IPS-15b (cell line): ENCODE results near the gene PEX11B.
A peak's percentile ranks its signal among the peaks of the same experiment; 100 is the strongest.
"Not testable (repeated sequence)": the region's sequence is repeated elsewhere in the genome, so short reads cannot be mapped to it uniquely, and the experiment has no call there.

Experiments
- H3K27me3 ChIP-seq: one replicate; pipeline ENCODE4 v1.6.1; 2013; ENCODE audit warnings: low read length; ENCODE audit not compliant: control insufficient read depth, insufficient read depth
- H3K36me3 ChIP-seq: one replicate; pipeline ENCODE4 v1.6.1; 2013; ENCODE audit warnings: low read length; ENCODE audit not compliant: control insufficient read depth, insufficient read depth
- H3K4me1 ChIP-seq: one replicate; pipeline ENCODE4 v1.6.1; 2013; ENCODE audit warnings: mild to moderate bottlenecking, low read length; ENCODE audit not compliant: control insufficient read depth, insufficient read depth
- H3K4me3 ChIP-seq: one replicate; pipeline ENCODE4 v1.5.1; 2013; ENCODE audit warnings: low read depth, low read length
- H3K9ac ChIP-seq: one replicate; pipeline ENCODE4 v1.6.1; 2013; ENCODE audit warnings: low read depth, mild to moderate bottlenecking, low read length
- H3K9me3 ChIP-seq: one replicate; pipeline ENCODE4 v1.6.1; 2013; ENCODE audit warnings: mild to moderate bottlenecking, low read length; ENCODE audit not compliant: control insufficient read depth, insufficient read depth

Gene PEX11B

GRCh38 chr1:145920297-145920696 is 1.8 kb upstream of the PEX11B start:
- not testable (repeated sequence) for H3K4me1 ChIP-seq, H3K9me3 ChIP-seq, H3K27me3 ChIP-seq, H3K4me3 ChIP-seq, H3K9ac ChIP-seq, H3K36me3 ChIP-seq

DNA sequence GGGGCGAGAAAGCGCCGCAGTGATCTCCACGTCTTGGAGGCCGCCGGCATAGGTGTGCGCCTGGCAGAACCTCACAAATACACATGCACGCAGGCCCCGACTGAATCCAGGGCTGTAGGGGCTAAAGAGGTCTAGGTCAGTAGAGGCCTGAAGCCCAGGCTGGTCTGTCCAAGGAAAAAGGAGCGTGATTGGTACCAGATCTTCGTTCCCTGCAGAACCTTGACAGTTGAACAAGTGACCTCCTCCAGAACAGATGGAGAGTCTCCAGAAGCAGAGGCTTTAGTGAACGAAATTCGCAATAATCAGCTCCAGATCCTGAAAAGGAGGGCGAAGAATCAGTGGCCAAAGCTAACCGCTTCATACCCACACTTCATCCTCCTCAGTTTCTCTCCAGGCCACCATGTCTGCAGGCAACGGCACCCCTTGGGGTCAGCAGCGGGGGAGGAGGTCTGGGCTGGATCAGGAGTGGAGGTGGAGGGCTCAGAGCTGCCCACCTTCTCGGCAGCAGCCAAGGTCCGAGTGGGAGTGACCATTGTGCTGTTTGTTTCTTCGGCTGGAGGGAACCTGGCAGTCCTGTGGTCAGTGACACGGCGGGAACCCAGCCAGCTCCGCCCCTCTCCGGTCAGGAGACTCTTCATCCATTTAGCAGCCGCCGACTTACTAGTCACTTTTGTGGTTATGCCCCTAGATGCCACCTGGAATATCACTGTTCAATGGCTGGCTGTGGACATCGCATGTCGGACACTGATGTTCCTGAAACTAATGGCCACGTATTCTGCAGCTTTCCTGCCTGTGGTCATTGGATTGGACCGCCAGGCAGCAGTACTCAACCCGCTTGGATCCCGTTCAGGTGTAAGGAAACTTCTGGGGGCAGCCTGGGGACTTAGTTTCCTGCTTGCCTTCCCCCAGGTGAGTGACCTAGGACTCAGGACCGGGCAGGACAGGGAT is 749 bp upstream of the PEX11B start:
- Histone ChIP-seq H3K9ac (peak overlapping the region; percentile 55), H3K4me3 (peak overlapping the region; percentile 86), H3K36me3 (no peaks in the 10 kb centered on the region), H3K9me3 (no peaks in the 10 kb centered on the region), H3K27me3 (peaks cover 4% of the 10 kb centered on the region), H3K4me1 (no peaks in the 10 kb centered on the region)

- no peaks in the 10 kb centered on the region for H3K36me3 ChIP-seq
- H3K9ac ChIP-seq, result no peak overlapping the region
- H3K27me3 ChIP-seq, result peaks cover 4% of the 10 kb centered on the region
- no peaks in the 10 kb centered on the region for H3K9me3 ChIP-seq
- no peaks in the 10 kb centered on the region for H3K4me1 ChIP-seq
- H3K4me3 ChIP-seq, result peak overlapping the region; percentile 86
These were observed 922 bp downstream of the PEX11B start for GRCh38 chr1:145917595-145917994.

DNA sequence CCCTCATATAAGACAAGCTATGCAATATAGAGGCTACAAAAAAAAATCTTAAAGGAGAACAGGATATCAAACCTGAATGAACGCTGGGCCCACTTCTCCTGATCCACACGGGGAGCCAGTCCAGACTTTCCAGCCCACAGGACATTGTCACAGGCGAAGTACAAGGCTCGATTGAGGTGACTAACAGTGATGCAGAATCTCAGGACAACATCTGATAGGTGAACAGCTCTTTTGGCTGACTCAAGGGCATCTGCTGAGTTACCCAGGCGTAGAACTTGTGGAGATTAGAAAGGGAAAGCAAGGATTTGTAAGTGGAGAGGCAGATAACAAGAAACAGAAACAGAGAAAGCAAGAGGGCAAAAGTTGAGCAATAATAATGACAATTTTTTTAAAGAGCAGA is 1.8 kb downstream of the PEX11B start:
- no peaks in the 10 kb centered on the region for H3K36me3 ChIP-seq
- no peak overlapping the region for H3K9ac ChIP-seq
- no peak overlapping the region for H3K4me3 ChIP-seq

DNA sequence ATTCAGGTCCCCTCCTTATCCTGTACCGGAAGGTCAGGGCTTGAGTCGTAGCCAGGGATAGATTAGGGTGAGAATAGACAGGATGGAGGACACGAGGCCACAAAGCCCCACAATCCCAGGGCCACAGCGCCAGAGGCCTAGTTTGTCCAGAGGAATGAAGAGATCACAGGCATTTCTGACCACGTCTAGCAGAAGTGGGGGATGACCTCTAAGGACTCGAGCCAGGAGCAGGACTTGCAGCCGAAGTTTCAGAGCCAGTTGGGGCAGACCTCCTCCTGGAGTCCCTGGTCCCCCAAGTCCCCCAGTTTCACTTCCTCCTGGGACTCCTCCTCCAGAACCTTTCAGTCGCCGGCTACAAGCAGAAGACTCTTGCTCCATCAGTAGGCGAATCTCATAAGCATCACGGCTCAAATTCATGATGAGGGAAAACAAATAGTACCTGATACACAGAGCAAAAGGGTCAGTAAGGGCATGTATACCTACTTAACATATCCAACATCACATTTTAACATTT is 6.3 kb downstream of the PEX11B start:
- no peaks in the 10 kb centered on the region for H3K4me1 ChIP-seq
- no peaks in the 10 kb centered on the region for H3K9me3 ChIP-seq
- H3K4me3 ChIP-seq, result no peak overlapping the region
- peaks cover 9% of the 10 kb centered on the region for H3K27me3 ChIP-seq
- no peak overlapping the region for H3K9ac ChIP-seq
- no peaks in the 10 kb centered on the region for H3K36me3 ChIP-seq

More for the DNA sequence above, 1.8 kb downstream of the PEX11B start:
- H3K9me3 ChIP-seq, result no peaks in the 10 kb centered on the region
- no peaks in the 10 kb centered on the region for H3K4me1 ChIP-seq
- peaks cover 4% of the 10 kb centered on the region for H3K27me3 ChIP-seq

GRCh38 chr1:145908653-145909052 is 9.9 kb downstream of the PEX11B start:
- H3K36me3 ChIP-seq, result no peaks in the 10 kb centered on the region
- H3K27me3 ChIP-seq, result peaks cover 12% of the 10 kb centered on the region
- H3K9ac ChIP-seq, result no peak overlapping the region
- no peaks in the 10 kb centered on the region for H3K9me3 ChIP-seq
- no peaks in the 10 kb centered on the region for H3K4me1 ChIP-seq
- no peak overlapping the region for H3K4me3 ChIP-seq

DNA sequence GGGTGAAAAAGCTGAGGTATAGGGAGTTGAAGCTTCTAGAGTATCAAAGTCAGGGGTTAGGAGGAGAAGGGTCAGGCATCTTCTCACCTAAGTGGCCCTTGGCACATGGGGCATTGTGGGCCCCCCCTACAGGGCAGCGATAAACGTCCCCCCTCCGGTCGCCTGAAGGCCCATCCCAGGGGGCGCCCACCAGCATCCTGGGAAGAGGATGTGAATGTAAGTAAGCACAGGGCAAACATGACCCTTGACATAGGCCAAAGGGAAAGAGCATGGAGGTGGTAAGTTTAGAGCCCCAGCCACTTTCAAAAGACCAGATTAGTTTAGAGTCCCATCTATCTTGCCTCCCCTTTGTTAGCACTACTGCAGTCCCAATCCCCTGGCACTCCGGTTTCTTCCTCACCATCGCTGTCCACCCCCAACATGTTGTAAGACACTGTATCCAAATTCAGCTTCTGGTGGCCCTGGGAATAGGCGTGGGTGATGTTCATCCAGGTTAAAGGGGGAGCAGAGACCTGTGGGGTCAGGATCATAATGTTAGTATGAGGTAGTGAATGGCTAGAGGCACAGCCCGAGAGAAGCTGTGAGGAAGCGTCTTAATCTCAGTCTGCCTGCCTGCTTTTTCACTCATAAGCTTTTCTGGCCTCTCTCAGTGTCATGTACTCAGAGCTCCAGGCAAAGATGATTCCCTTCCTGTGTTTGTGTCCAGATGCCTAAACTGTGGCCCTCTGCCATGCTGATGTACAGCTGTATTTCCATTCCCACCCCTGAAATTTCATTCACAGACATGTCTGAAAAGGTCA is 11.4 kb downstream of the PEX11B start:
- Histone ChIP-seq H3K9ac (no peak overlapping the region), H3K27me3 (peaks cover 14% of the 10 kb centered on the region), H3K36me3 (no peaks in the 10 kb centered on the region), H3K4me3 (no peak overlapping the region), H3K9me3 (no peaks in the 10 kb centered on the region), H3K4me1 (no peaks in the 10 kb centered on the region)

- no peaks in the 10 kb centered on the region for H3K36me3 ChIP-seq
- no peaks in the 10 kb centered on the region for H3K4me1 ChIP-seq
- peaks cover 7% of the 10 kb centered on the region for H3K27me3 ChIP-seq
These were observed 17.1 kb downstream of the PEX11B start for GRCh38 chr1:145901312-145902021.

DNA sequence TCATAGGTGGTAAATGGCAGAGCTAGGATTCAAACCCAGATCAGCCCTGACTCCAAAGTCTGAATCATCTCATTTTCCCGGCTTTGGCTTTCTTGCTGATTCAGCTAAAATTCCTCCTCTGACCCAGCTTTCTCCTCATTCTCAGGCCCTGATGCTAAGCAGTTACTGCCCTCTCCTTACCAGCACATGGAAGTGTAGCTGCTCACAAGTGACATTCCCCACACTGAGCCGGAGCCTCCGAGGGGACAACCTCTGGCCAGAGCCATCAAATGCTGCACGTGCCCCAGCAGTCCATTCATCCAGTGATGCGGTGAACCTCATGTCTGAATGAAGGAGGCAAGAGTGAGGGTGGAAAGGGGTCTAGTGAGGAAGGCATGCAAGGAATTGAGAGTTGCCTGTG is 19.8 kb downstream of the PEX11B start:
- H3K9ac ChIP-seq, result no peak overlapping the region
- no peaks in the 10 kb centered on the region for H3K9me3 ChIP-seq
- H3K4me1 ChIP-seq, result no peaks in the 10 kb centered on the region
- H3K27me3 ChIP-seq, result peaks cover 6% of the 10 kb centered on the region
- H3K36me3 ChIP-seq, result no peaks in the 10 kb centered on the region
- H3K4me3 ChIP-seq, result no peak overlapping the region

More at GRCh38 chr1:145901312-145902021, 17.1 kb downstream of the PEX11B start:
- no peak overlapping the region for H3K4me3 ChIP-seq
- no peaks in the 10 kb centered on the region for H3K9me3 ChIP-seq
- H3K9ac ChIP-seq, result no peak overlapping the region

- peaks cover 6% of the 10 kb centered on the region for H3K27me3 ChIP-seq
- H3K9ac ChIP-seq, result no peak overlapping the region
- no peaks in the 10 kb centered on the region for H3K4me1 ChIP-seq
These were observed 20.5 kb downstream of the PEX11B start for GRCh38 chr1:145897969-145898368.

GRCh38 chr1:145895471-145895870 is 23.0 kb downstream of the PEX11B start:
- Histone ChIP-seq H3K4me1 (peaks cover 5% of the 10 kb centered on the region), H3K36me3 (no peaks in the 10 kb centered on the region), H3K9ac (no peak overlapping the region), H3K4me3 (no peak overlapping the region), H3K27me3 (peaks cover 2% of the 10 kb centered on the region), H3K9me3 (no peaks in the 10 kb centered on the region)

More at GRCh38 chr1:145897969-145898368, 20.5 kb downstream of the PEX11B start:
- Histone ChIP-seq H3K9me3 (no peaks in the 10 kb centered on the region), H3K4me3 (no peak overlapping the region), H3K36me3 (no peaks in the 10 kb centered on the region)
